Measurements from ENCODE around the gene TMEM222.

Gene TMEM222

GRCh38 chr1:27325286-27325685 lies 3.3 kb downstream of the TMEM222 start:
- Histone ChIP-seq H3K4ac (ENCODE audit: low read depth, low read length) (no peak overlapping the region), H3K79me1 (ENCODE audit: low read length) (peaks cover 4% of the 10 kb centered on the region), H3K36me3 (ENCODE audit: control insufficient read depth in 1 of 2, insufficient read depth in 2 of 2, low read length in 2 of 2) (peaks cover 15 to 16% of the 10 kb centered on the region in 2 experiments), H3K4me2 (ENCODE audit: low read length) (no peak overlapping the region), H2BK120ac (ENCODE audit: insufficient read depth, low read length, poor library complexity) (no peak overlapping the region), H3K9me3 (ENCODE audit: insufficient read depth, low read depth, low read length) (no peaks in the 10 kb centered on the region), H2AK5ac (ENCODE audit: low read length) (no peak overlapping the region), H3K27ac (ENCODE audit: low read depth, low read length) (no peak overlapping the region), H3K14ac (ENCODE audit: low read length) (no peak overlapping the region), H3K27me3 (ENCODE audit: insufficient read depth, low read length) (no peaks in the 10 kb centered on the region), H3K4me3 (ENCODE audit: low read depth, low read length) (no peak overlapping the region), H3K9ac (ENCODE audit: low read length) (peak overlapping the region; percentile 7), H3K18ac (ENCODE audit: low read length) (no peak overlapping the region), H2AFZ (ENCODE audit: insufficient read depth, low read length, poor library complexity) (no peak overlapping the region), H4K8ac (ENCODE audit: low read depth, low read length) (no peak overlapping the region), H2BK12ac (ENCODE audit: low read length) (no peak overlapping the region), H2BK5ac (ENCODE audit: low read depth, low read length, poor library complexity) (no peak overlapping the region), H3K4me1 (ENCODE audit: control insufficient read depth in 1 of 2, insufficient read depth in 2 of 2, low read length in 2 of 2) (peaks cover 10 to 11% of the 10 kb centered on the region in 2 experiments), H3K79me2 (ENCODE audit: control insufficient read depth, insufficient read depth, low read length, poor library complexity) (peaks cover 11% of the 10 kb centered on the region), H3K23ac (ENCODE audit: low read length) (no peak overlapping the region), H4K12ac (ENCODE audit: low read depth, low read length) (no peak overlapping the region), H4K91ac (ENCODE audit: low read depth, low read length) (no peak overlapping the region)
- DNase-seq = no peak
- WGBS (ENCODE audit: extremely low coverage, insufficient coverage, insufficient read length) = no CpG with 5 or more reads among the region's 15 CpGs

- Histone ChIP-seq H3K79me2 (ENCODE audit: control insufficient read depth, insufficient read depth, low read length, poor library complexity) (peaks cover 2% of the 10 kb centered on the region), H2BK120ac (ENCODE audit: insufficient read depth, low read length, poor library complexity) (no peak overlapping the region)
- WGBS (ENCODE audit: extremely low coverage, insufficient coverage, insufficient read length) = no CpG with 5 or more reads among the region's 5 CpGs
These were observed 6.0 kb downstream of the TMEM222 start for GRCh38 chr1:27327964-27328363.

GRCh38 chr1:27330786-27331185 lies 8.8 kb downstream of the TMEM222 start:
- Histone ChIP-seq H4K91ac (ENCODE audit: low read depth, low read length) (no peak overlapping the region), H2AFZ (ENCODE audit: insufficient read depth, low read length, poor library complexity) (no peak overlapping the region), H3K79me2 (ENCODE audit: control insufficient read depth, insufficient read depth, low read length, poor library complexity) (no peaks in the 10 kb centered on the region), H3K36me3 (ENCODE audit: control insufficient read depth in 1 of 2, insufficient read depth in 2 of 2, low read length in 2 of 2) (peaks cover 58 to 59% of the 10 kb centered on the region in 2 experiments), H3K27me3 (ENCODE audit: insufficient read depth, low read length) (no peaks in the 10 kb centered on the region), H4K8ac (ENCODE audit: low read depth, low read length) (no peak overlapping the region), H3K4ac (ENCODE audit: low read depth, low read length) (no peak overlapping the region), H3K14ac (ENCODE audit: low read length) (no peak overlapping the region), H3K4me3 (ENCODE audit: low read depth, low read length) (no peak overlapping the region), H4K12ac (ENCODE audit: low read depth, low read length) (no peak overlapping the region), H3K4me1 (ENCODE audit: control insufficient read depth in 1 of 2, insufficient read depth in 2 of 2, low read length in 2 of 2) (no peaks in the 10 kb centered on the region), H3K9me3 (ENCODE audit: insufficient read depth, low read depth, low read length) (peaks cover 1% of the 10 kb centered on the region), H3K4me2 (ENCODE audit: low read length) (no peak overlapping the region), H3K79me1 (ENCODE audit: low read length) (no peaks in the 10 kb centered on the region), H3K27ac (ENCODE audit: low read depth, low read length) (no peak overlapping the region), H3K9ac (ENCODE audit: low read length) (no peak overlapping the region), H2BK120ac (ENCODE audit: insufficient read depth, low read length, poor library complexity) (no peak overlapping the region), H2AK5ac (ENCODE audit: low read length) (no peak overlapping the region), H2BK5ac (ENCODE audit: low read depth, low read length, poor library complexity) (no peak overlapping the region), H3K23ac (ENCODE audit: low read length) (no peak overlapping the region), H2BK12ac (ENCODE audit: low read length) (no peak overlapping the region), H3K18ac (ENCODE audit: low read length) (no peak overlapping the region)
- no peak for DNase-seq
- no CpG with 5 or more reads among the region's 8 CpGs for WGBS (ENCODE audit: extremely low coverage, insufficient coverage, insufficient read length)

More at GRCh38 chr1:27327964-27328363, 6.0 kb downstream of the TMEM222 start:
- Histone ChIP-seq H3K27ac (ENCODE audit: low read depth, low read length) (no peak overlapping the region), H3K18ac (ENCODE audit: low read length) (peak overlapping the region; percentile 33), H3K4me1 (ENCODE audit: control insufficient read depth in 1 of 2, insufficient read depth in 2 of 2, low read length in 2 of 2) (peaks cover 7 to 8% of the 10 kb centered on the region in 2 experiments), H4K8ac (ENCODE audit: low read depth, low read length) (peak overlapping the region; percentile 7), H3K4ac (ENCODE audit: low read depth, low read length) (peak overlapping the region; percentile 15), H2AK5ac (ENCODE audit: low read length) (no peak overlapping the region), H3K4me2 (ENCODE audit: low read length) (no peak overlapping the region), H4K91ac (ENCODE audit: low read depth, low read length) (no peak overlapping the region), H3K9me3 (ENCODE audit: insufficient read depth, low read depth, low read length) (peaks cover under 1% of the 10 kb centered on the region), H2BK5ac (ENCODE audit: low read depth, low read length, poor library complexity) (no peak overlapping the region), H3K14ac (ENCODE audit: low read length) (no peak overlapping the region), H3K27me3 (ENCODE audit: insufficient read depth, low read length) (no peaks in the 10 kb centered on the region), H2BK12ac (ENCODE audit: low read length) (no peak overlapping the region), H3K4me3 (ENCODE audit: low read depth, low read length) (no peak overlapping the region), H3K23ac (ENCODE audit: low read length) (peak overlapping the region; percentile 70), H3K79me1 (ENCODE audit: low read length) (no peaks in the 10 kb centered on the region), H3K36me3 (ENCODE audit: control insufficient read depth in 1 of 2, insufficient read depth in 2 of 2, low read length in 2 of 2) (peaks cover 37 to 40% of the 10 kb centered on the region in 2 experiments), H4K12ac (ENCODE audit: low read depth, low read length) (no peak overlapping the region), H3K9ac (ENCODE audit: low read length) (peak overlapping the region; percentile 57), H2AFZ (ENCODE audit: insufficient read depth, low read length, poor library complexity) (no peak overlapping the region)
- DNase-seq = no peak

GRCh38 chr1:27331426-27331825 lies 9.5 kb downstream of the TMEM222 start:
- no peak overlapping the region for H3K23ac ChIP-seq (ENCODE audit: low read length)
- peaks cover 1% of the 10 kb centered on the region for H3K9me3 ChIP-seq (ENCODE audit: insufficient read depth, low read depth, low read length)
- H3K14ac ChIP-seq (ENCODE audit: low read length) = no peak overlapping the region
- H3K4ac ChIP-seq (ENCODE audit: low read depth, low read length) = no peak overlapping the region
- no peak overlapping the region for H3K4me3 ChIP-seq (ENCODE audit: low read depth, low read length)
- H3K9ac ChIP-seq (ENCODE audit: low read length) = no peak overlapping the region
- H3K18ac ChIP-seq (ENCODE audit: low read length) = no peak overlapping the region
- H2AK5ac ChIP-seq (ENCODE audit: low read length) = no peak overlapping the region
- no peak overlapping the region for H4K8ac ChIP-seq (ENCODE audit: low read depth, low read length)
- no peaks in the 10 kb centered on the region for H3K79me1 ChIP-seq (ENCODE audit: low read length)
- no peaks in the 10 kb centered on the region for H3K4me1 ChIP-seq (ENCODE audit: control insufficient read depth in 1 of 2, insufficient read depth in 2 of 2, low read length in 2 of 2)
- H3K27me3 ChIP-seq (ENCODE audit: insufficient read depth, low read length) = no peaks in the 10 kb centered on the region
- no peak for DNase-seq
- H3K27ac ChIP-seq (ENCODE audit: low read depth, low read length) = no peak overlapping the region
- H3K4me2 ChIP-seq (ENCODE audit: low read length) = no peak overlapping the region
- H3K79me2 ChIP-seq (ENCODE audit: control insufficient read depth, insufficient read depth, low read length, poor library complexity) = no peaks in the 10 kb centered on the region
- H4K91ac ChIP-seq (ENCODE audit: low read depth, low read length) = no peak overlapping the region
- peaks cover 64 to 65% of the 10 kb centered on the region in 2 experiments for H3K36me3 ChIP-seq (ENCODE audit: control insufficient read depth in 1 of 2, insufficient read depth in 2 of 2, low read length in 2 of 2)
- WGBS (ENCODE audit: extremely low coverage, insufficient coverage, insufficient read length) = no CpG with 5 or more reads among the region's 3 CpGs
- no peak overlapping the region for H4K12ac ChIP-seq (ENCODE audit: low read depth, low read length)
- H2BK120ac ChIP-seq (ENCODE audit: insufficient read depth, low read length, poor library complexity) = no peak overlapping the region
- no peak overlapping the region for H2BK5ac ChIP-seq (ENCODE audit: low read depth, low read length, poor library complexity)
- no peak overlapping the region for H2AFZ ChIP-seq (ENCODE audit: insufficient read depth, low read length, poor library complexity)
- H2BK12ac ChIP-seq (ENCODE audit: low read length) = no peak overlapping the region

Measured in trophoblast cell (in vitro differentiated cells and primary cell).